GM18505 (cell line): ENCODE data around the gene NSUN4.

Experiments
- ATAC-seq: cut with Tn5 transposase; IDR thresholded peaks from one replicate; pipeline ENCODE4 v1.9.1; 2021; ENCODE audit not compliant: unreplicated experiment
- POLR2A ChIP-seq: IDR thresholded peaks from 4 replicates; pipeline ENCODE4 v1.6.1; 2011; ENCODE audit warnings: borderline replicate concordance; ENCODE audit not compliant: insufficient read depth, insufficient read length; ENCODE audit errors: extremely low read depth

NSUN4 gene

DNA sequence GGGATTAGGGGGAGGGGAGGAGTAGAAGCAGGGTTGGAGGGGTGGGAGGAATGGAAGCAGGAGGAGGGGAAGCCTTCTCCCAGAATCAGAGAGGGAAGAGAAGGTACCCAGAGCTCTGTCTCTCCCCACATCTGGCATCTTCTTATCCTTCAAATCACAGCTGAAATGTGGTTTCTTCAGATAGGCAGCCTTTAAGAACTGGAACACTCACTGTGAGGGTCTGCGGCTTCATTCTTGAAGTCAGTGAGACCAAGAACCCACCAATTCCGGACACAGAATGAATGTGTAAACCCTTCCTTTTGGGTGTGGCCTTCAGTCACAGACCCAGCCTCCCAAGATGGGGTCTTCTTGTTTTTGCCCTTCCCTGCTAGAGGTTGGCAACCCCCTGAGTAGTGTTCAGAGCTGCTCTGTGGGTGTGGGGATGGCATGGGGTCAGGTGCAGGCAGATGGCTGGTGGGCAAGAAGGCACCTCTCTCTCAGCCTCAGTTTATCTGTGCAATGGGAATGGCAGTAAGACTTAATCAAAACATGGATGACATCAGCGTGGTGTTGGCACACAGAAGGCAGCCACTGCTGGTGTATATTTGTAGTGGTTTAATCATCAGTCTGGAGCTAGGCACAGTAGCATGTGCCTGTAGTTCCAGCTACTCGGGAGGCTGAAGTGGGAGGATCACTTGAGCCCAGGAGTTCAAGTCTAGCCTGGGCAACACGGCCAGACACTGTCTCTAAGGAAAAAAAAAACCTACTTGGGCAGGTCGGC is 60.7 kb downstream of the NSUN4 start:
- no peak for ATAC-seq
- TF ChIP-seq POLR2A = no peak

DNA sequence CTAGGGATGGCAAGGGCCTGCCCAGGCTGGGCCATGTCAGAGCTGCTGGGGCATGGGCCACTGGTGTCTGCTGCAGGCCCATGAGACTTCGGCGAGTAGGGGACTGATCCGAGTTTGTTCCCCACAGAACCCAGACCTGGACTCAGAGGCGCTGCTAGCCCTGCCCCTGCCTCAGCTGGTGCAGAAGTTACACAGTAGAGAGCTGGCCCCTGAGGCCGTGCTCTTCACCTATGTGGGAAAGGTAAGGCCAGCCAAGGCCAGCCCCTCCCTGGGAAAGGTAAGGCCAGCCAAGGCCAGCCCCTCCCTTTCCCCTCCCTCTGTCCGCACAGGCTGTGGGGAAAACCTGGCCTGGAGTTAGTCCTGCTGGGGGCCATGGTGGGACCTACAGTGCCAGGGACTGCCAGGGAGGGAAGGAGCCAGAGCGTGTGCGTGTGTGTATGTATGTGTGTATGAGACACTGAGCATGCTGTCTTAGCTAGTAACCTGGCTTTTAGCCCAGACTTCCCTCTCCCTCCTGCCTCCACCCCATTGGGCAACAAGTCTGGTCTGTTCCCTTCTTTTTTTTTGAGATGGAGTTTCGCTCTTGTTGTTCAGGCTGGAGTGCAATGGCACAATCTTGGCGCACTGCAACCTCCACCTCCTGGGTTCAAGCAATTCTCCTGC is 61.5 kb downstream of the NSUN4 start:
- no peak for TF ChIP-seq POLR2A
- no peak for ATAC-seq

DNA sequence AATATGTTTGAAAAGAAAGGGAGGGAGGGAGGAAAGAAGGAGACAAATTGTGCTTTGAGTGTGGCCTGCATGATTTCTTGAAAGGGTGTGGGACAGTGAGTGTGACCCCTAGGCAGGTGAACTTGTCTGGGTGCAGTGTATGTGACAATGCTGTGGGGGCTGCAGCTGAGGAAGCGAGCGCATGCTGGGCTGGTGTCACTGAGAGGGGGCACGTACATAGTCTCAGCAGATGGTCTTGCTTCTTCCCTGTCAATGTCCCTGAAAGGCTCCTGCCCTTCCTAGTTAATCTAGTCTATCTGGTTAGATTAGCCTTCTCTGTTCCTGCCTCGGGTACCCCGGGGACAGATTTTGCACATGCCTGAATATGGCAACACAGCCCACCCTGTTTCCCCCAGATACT is 63.3 kb downstream of the NSUN4 start:
- no peak for TF ChIP-seq POLR2A
- ATAC-seq = no peak

DNA sequence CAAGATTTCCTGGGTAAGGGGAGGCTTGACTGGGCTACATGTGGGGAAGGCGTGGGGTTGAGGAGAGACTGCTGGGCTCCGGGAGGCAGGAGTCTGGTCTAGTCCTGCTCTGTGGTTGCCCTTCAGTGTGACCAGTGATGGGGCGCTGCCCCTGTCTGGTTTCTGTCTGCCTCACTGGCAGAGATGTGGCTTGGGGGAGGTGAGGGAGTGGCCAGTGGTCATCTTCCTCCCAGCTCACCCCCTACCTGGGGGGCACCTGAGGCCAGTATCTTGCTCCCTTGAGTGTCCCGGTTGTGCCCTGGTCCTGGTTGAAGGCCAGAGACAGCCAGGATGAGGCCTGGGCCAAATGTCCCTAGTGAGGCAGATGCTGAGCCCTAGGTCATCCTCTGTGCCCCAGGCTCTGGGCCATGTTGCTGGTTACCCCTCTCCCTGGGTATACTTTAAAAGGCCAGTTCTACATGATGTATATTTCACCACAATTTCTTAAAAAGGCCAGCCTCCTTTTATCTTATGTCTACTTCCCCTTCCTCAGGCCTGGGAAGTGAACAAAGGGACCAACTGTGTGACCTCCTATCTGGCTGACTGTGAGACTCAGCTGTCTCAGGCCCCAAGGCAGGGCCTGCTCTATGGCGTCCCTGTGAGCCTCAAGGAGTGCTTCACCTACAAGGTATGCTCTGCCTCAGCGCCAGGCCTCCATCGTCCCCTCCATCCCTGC is 64.0 kb downstream of the NSUN4 start:
- no peak for ATAC-seq
- TF ChIP-seq POLR2A = no peak

DNA sequence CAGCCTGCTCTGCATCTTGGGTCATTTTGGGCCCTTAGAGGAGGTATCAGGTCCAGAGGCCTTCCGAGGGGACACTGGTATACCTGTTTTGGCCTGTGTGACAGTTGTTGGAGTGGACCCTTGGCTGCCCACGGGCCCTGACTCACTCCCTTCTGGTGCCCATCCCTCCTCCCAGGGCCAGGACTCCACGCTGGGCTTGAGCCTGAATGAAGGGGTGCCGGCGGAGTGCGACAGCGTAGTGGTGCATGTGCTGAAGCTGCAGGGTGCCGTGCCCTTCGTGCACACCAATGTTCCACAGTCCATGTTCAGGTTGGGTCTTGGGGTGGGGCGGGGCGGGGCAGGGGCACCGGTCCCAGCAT is 64.6 kb downstream of the NSUN4 start:
- ATAC-seq = no peak
- TF ChIP-seq POLR2A = no peak

DNA sequence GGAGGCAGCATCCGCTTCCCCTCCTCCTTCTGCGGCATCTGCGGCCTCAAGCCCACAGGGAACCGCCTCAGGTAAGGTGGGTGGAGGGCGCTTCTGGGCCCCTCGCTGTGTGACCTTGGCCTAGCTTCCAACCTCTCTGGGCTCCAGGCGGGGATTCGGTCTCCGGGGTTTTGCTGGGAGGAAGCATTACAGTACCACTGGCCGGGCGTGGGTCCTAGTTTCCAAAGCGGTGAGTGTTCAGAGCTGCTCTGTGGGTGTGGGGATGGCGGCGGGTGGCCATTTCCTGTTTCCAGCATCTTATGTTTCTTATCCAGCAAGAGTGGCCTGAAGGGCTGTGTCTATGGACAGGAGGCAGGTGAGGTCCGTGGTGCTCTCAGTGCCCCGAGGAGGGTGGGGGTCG is 65.1 kb downstream of the NSUN4 start:
- no peak for ATAC-seq
- TF ChIP-seq POLR2A = no peak

DNA sequence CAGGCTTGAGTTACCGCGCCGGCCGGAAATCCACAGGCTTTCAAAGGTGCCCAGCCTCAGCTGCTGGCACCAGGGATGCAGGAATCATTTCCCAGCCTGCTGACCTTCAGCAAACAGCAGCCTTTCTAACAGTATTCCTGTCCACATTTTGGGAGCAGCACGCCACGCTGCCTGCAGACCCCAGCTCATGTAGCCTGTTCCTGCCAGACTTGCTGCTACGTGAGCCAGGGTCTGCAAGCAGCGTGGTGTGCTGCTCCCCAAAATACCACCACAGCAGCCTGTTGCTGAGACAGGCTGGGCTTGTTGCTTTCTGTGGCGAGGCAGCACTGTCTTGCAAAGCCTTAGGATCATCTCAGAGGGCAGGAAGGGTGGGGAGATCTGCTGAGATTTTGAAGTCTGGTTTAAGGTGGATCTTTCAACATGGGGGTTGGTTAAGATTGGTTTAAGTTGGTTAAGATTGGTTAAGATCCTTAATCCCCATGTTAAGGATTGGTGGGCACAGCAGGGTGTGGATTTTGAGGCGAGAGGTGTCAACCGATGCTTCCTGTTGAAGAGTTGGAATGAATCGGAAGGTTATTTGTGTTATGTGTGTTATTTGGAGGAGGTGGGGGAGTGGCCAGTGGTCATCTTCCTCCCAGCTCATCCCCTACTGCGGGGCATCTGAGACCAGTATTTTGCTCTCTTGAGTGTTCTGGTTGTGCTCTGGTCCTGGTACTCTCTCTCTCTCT is 66.4 kb downstream of the NSUN4 start:
- no peak for TF ChIP-seq POLR2A
- ATAC-seq = no peak

DNA sequence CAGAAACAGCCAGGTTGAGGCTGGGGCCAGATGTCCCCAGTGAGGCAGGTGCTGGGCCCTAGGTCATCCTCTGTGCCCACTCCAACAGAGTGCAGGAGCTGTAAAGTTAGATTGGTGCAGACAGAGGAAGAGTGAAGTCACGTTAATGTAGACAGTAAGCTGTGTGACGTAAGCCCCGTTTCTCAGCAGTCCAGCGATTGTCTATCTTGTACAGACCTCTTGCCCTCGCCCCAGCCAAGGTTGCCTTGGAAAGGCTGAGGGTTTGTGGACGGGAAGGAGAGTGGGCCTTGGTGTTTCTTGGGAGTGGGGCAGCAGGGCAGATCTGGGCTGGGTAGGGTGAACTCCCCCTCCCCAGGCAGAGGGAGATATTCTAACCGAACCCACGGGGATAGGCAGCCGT is 67.0 kb downstream of the NSUN4 start:
- no peak for ATAC-seq
- TF ChIP-seq POLR2A = no peak

DNA sequence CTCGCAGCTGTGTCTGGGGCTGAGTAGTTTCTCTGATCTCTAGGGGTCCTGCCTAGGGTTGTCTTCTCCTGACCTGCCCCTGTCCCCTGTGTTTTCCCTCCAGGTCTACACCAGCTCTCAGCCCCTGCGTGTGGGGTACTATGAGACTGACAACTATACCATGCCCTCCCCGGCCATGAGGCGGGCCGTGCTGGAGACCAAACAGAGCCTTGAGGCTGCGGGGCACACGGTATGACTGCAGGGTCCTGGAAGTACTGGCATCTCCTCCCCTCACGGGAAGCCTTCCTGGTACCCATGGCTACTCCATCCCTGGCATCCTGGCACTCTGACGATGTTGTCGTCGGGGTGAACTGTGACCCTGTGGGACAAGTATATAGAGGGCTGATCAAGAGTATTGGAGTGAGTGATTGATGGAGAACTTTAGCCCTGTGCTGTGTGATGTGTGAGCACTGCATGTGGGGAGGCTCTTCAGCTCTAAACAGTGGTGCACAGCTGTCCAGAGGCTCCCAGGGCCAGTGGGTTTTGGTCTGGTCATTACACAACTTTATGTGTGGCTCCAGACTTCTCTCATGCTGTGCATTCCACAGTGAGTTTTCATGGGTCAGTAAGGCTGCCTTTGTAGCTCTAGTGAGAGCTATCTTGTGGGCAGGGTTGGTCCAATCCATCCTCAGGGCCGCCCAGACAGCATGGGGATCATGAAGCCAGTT is 67.9 kb downstream of the NSUN4 start:
- TF ChIP-seq POLR2A = no peak
- no peak for ATAC-seq

DNA sequence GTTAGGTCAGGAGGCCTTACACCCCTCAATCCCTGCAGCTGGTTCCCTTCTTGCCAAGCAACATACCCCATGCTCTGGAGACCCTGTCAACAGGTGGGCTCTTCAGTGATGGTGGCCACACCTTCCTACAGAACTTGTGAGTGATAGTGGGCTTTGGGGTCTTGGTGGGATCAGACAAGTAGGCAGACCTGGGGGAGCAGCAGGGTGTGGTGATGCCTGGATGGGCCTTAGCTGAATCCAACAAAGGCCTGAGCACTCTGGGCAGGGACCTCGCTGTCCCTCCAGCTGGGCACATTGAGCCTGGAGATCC is 68.4 kb downstream of the NSUN4 start:
- ATAC-seq = no peak
- no peak for TF ChIP-seq POLR2A

DNA sequence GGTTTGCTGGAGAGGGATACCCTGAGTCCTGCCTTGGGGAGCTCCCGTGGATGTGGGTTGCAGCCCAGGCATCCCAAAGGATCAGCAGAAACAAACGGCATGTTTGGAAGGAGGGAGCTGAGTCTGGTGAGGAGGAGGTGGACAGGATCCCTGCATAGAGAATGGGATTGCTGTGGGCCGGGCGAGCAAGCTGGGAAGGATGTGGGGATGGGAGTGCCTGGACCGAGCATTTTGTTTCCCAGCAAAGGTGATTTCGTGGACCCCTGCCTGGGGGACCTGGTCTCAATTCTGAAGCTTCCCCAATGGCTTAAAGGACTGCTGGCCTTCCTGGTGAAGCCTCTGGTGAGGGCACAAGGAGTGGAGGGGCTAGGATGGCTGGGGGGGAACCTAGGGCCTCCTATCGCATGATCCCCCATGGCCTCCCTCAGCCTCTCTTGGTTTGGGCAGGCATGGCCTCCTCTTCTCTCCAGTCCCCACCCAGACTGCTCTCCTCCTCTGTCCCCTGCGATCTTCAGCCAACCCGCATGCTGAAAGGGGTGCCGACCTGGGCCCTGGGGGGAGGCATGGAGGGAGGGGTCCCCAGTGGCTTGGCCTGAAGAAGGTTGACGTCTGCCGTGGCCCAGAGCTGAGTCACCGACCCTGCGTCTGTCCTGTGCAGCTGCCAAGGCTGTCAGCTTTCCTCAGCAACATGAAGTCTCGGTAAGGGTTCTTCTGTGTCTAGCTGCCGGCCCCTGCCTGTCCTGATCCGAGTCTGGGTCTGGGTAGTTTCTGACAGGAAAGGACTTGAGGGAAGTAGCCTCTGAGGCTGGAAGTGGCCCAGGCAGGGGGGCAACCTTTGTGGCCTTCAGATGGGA is 69.8 kb downstream of the NSUN4 start:
- no peak for TF ChIP-seq POLR2A
- no peak for ATAC-seq

DNA sequence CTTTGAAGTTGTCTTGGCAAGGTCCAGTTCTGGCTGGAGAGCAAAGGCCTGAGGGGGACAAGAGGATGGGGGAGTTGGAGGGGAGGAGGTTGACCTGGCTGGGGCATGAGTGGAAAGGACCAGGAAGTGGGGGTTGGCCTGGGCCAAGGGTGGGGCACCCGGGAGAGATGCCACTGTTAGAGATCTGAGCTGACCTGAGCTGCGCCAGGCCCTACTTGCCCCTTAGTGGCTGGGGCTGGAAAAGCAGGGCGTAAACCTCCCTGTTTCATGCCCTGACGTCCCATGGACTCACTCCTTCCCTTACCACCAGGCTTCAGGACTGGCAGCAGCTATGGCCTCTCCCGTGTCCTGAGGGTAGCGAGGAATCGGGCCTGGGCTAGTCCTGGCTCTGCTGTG is 70.4 kb downstream of the NSUN4 start:
- TF ChIP-seq POLR2A = no peak
- no peak for ATAC-seq
